ENCODE results near the gene HAGH.
A peak's percentile ranks its signal among the peaks of the same experiment; 100 is the strongest.

Gene HAGH

GRCh38 chr16:1786242-1787055, 40.2 kb downstream of the HAGH start:
- DNase-seq: no peak

DNA sequence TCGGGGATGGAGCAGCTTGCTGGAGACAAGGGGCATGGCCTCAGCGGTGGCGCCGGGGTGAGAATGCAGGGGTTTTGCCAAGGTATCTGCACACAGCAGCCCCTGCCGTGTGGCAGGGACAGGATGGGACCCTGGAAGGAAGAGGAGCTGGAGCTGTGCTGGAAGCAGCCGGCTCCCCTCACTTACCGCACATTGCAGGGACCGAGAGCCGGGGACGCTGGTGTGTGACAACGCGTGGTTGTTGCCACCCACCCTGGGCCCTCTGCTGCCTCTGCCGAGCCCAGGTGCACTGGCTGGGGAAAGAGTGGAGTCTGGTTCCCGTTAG, 40.8 kb downstream of the HAGH start:
- no peak for DNase-seq

GRCh38 chr16:1784977-1785845, 41.4 kb downstream of the HAGH start:
- DNase-seq: no peak

GRCh38 chr16:1782408-1783264, 44.0 kb downstream of the HAGH start, which contains the start of the genes NUBP2 and SPSB3:
Gene NUBP2 (plus strand): TSS chr16:1782960. CDS start chr16:1783021, 61 bp downstream.
Gene SPSB3 (minus strand): TSS chr16:1782571. CDS start chr16:1781483, 1,088 bp downstream.
- DNase-seq: peak; percentile 99 to 100

DNA sequence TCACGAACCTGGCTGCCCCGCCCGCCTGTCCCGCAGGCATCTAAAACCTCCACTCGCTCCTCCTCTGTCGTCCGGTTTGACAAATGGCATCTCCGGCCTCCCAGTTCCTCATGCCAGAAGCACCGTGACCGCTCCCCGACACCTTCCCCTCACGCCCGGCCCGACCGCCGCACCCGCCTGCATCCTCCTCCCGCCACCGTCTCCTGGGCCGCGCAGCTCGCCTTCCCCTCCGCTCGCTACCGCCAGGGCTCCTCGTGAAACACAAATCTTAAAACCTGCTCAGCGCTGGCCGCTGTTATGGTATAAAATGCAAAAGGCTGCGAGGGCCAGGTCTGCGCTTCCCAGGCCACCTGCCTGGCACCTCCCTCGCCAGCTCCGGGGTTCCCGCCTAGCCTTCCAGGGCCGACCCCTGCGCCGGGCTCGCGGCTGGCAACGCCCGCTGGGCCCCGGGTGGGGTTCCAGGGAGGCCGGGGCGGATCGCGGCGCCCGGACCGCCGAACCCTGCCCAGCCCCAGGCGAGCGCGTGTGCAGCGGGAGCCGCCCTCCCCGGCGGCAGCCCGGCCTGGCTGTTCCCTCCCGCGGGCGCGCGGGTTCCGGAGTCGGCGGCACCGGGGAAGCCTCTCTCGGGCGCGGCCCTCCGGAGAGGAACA, 44.7 kb downstream of the HAGH start:
- peak; percentile 14 to 20 for DNase-seq

- DNase-seq: no peak
These were observed 45.4 kb downstream of the HAGH start for GRCh38 chr16:1781254-1781653.

DNA sequence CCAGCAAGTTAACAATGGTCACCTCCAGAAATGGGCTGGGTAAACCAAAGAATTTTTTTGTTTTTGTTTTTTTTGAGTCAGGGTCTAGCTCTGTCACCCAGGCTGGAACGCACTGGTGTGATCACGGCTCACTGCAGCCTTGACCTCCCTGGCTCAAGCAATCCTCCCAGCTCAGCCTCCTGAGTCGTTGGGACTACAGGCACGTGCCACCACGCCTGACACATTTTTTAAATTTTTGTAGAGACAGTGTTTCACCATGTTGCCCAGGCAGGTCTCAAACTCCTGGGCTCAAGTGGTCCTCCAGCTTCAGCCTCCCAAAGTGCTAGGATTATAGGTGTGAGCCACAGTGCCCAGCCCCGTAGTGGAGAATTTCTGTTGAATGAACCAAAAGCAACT, 46.0 kb downstream of the HAGH start:
- DNase-seq: no peak

DNA sequence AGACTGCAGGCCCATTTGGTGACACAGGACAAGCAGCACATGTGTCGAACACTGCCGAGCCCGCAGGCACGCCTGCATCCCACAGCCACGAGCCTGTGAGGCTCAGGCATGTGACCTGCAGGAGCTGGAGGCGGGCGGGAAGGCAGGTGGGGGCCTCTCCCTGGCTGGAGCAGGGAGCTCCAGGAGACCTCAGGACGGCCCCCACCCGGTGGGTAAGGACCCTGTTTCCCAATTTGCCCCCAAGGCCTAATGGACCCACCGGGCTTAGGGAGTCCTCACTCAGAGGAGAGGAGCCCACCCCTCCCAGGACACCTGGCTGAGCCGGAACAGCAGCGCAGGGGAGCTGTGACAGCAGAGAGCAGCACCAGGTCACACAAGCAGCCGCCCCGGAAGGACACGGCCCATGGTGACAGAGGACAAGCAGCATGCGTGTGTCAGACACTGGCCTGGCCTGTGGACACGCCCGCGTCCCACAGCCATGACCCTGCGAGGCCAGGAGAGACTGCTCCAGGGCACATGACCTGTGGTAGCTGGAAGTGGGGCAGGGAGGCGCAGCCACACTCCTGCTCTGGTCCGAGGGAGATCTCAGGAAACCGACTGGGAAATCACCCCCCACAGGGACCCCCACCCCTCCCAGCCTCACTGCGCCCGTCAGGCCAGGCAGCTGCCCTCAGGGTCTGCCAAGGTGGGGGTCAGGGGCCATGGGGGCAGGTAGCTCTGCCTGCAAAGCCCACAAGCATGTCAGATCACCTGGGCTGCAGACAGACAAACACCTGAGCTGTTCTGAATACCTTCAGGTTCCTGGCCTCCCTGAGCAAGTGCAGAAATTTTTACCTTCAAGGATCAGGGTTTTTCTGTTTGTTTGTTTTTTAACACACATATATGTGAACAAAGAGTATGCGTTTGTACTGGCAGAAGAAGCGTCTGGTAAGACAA, 46.6 kb downstream of the HAGH start:
- no peak for DNase-seq

DNA sequence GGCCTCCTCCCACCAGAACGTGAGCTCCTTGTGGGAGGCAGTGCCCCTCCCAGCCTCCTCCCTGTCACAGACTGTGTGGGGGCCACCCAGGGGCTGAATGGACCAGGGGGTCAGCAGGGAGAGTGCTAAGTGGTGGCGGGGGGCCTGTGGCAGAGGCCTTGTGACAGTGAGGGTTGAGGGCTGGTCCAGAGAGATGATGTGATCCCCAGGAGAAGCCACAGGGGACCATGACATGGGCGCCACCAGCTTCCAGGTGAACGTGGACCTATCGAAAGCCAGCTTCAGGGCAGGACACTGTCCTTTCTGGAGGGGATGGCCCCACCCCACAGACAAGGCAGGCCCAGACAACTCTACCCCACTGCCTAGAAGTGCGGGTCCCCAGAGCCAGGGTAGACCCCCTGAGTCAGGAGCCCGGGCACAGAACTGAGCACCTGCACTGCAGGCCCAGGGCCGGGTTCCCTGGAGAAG, 47.4 kb downstream of the HAGH start:
- DNase-seq: no peak

DNA sequence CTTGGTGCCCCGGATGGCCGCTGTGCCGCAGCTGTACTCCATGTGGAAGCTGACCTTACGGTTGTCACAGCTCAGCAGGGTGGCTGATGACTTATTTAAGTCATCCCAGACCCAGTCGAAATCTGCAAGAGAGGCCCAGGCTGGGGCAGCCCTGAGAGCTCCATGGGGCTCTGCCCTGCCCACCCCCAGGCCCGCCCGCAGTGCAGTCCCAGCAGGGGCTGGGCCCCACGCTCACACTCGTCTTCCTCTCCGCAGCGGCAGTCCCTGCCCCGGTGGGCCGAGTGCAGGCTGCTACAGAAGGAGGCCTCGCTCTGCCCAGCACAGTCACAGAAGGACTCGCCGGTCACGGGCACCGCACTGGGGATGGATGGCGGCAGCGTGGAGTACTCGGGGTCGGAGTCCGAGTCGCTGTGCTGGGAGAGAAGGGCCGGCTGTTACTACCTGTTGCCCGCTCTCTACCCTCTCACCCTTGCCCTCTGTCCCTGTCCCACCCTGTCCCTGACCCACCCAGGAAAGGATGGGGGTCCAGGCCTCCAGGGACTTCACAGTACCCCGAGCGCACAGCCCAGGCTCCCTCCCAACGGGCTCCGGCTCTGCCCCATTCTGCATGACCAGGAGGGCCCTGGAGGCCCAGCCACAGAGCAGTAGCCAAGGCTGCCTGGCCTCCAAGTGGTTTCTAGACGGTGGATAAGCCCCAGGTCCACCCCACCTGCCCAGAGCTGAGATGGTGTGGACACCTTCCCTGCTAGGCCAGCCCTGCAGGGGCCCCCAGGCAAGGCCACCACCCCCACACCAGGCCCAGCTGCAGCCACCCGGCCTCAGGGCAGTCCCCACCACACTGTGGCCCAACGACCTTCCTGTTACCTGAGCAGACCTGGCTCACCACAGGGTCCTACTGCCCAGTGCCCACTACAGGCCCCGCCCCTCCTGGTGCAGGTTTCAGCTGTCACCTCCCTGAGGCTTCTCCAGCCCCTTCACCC, 48.1 kb downstream of the HAGH start:
- no peak for DNase-seq

- no peak for DNase-seq
These were observed 49.0 kb downstream of the HAGH start for GRCh38 chr16:1777375-1778199.

DNA sequence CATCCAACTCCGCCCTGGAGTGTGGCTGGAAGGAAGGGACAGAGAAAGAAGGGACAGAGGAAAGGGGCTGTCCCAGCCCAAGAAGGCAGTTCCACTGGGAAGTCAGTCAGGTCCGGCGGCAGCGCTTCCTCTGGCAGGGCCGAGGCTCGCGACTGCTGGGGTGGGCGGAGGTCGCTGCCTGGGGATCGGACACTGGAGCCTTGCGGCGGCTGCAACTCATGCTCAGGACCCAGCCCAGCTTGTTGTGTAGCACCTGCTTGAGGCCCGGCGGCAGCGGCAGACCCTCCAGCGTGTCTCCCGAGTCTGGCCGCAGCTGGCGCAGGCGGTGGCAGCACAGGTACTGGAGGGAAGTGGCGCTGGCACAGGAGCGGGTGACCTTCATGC, 49.6 kb downstream of the HAGH start:
- DNase-seq: no peak

DNA sequence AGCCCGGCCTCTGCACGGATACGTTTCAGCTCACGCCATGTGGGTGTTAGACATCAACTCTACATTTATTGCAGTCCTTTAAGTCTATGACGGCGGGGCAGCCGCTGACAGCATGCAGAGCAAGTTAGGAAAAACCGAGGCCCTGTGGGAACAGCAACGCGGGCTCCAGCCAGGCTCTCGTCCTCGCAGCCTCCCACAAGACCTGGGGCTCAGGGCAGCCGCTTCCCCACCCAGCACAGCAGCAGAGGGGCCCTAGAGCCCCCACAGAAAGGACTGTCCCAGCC, 50.0 kb downstream of the HAGH start:
- no peak for DNase-seq

- no peak for DNase-seq
These were observed 50.6 kb downstream of the HAGH start for GRCh38 chr16:1775846-1776671.

- DNase-seq: no peak
These were observed 51.4 kb downstream of the HAGH start for GRCh38 chr16:1775006-1775845.

- no peak for DNase-seq
These were observed 52.2 kb downstream of the HAGH start for GRCh38 chr16:1774448-1774780.

- peak; percentile 8 to 36 for DNase-seq
These were observed 52.8 kb downstream of the HAGH start for GRCh38 chr16:1773703-1774447.

Data from inflammatory macrophage treated with lipopolysaccharide for 1 hour (primary cell).